Measurements from ENCODE around the gene LMAN2L. TPM values are rescaled to one million over a fixed set of nuclear protein-coding genes. Genes with fewer than 3 reads are reported as not detected.

The LMAN2L gene
- total RNA-seq, 1 donor from 2014 or later = 19.2 TPM

GRCh38 chr2:96687266-96687665 is 52.6 kb downstream of the LMAN2L start:
- peaks cover 4% of the 10 kb centered on the region for H3K4me1 Mint-ChIP-seq (ENCODE audit: unreplicated experiment)
- TF ChIP-seq CTCF (IDR thresholded peaks at IDR 0.05) = no peak
- no peaks in the 10 kb centered on the region for H3K36me3 Mint-ChIP-seq (ENCODE audit: unreplicated experiment)
- H3K27me3 Mint-ChIP-seq (ENCODE audit: unreplicated experiment) = peaks cover 10% of the 10 kb centered on the region
- no peak overlapping the region for H3K27ac Mint-ChIP-seq (ENCODE audit: unreplicated experiment)
- H3K4me3 Mint-ChIP-seq (ENCODE audit: unreplicated experiment) = no peak overlapping the region
- DNase-seq (ENCODE audit: extremely low spot score, unreplicated experiment) = no peak
- H3K9me3 Mint-ChIP-seq (ENCODE audit: unreplicated experiment) = no peaks in the 10 kb centered on the region

GRCh38 chr2:96685577-96686459 is 54.0 kb downstream of the LMAN2L start:
- Mint-ChIP-seq H3K4me1 (ENCODE audit: unreplicated experiment) (peaks cover 4% of the 10 kb centered on the region), H3K36me3 (ENCODE audit: unreplicated experiment) (no peaks in the 10 kb centered on the region), H3K27ac (ENCODE audit: unreplicated experiment) (no peak overlapping the region), H3K27me3 (ENCODE audit: unreplicated experiment) (peaks cover 10% of the 10 kb centered on the region), H3K9me3 (ENCODE audit: unreplicated experiment) (no peaks in the 10 kb centered on the region), H3K4me3 (ENCODE audit: unreplicated experiment) (no peak overlapping the region)
- TF ChIP-seq CTCF (IDR thresholded peaks at IDR 0.05) = no peak
- no peak for DNase-seq (ENCODE audit: extremely low spot score, unreplicated experiment)

GRCh38 chr2:96684883-96685576 is 54.8 kb downstream of the LMAN2L start:
- H3K27me3 Mint-ChIP-seq (ENCODE audit: unreplicated experiment) = peaks cover 16% of the 10 kb centered on the region
- DNase-seq (ENCODE audit: extremely low spot score, unreplicated experiment) = no peak
- TF ChIP-seq CTCF (IDR thresholded peaks at IDR 0.05) = no peak

GRCh38 chr2:96683972-96684820 is 55.7 kb downstream of the LMAN2L start:
- H3K27me3 Mint-ChIP-seq (ENCODE audit: unreplicated experiment) = peaks cover 22% of the 10 kb centered on the region
- H3K4me1 Mint-ChIP-seq (ENCODE audit: unreplicated experiment) = peaks cover 17% of the 10 kb centered on the region
- no peaks in the 10 kb centered on the region for H3K9me3 Mint-ChIP-seq (ENCODE audit: unreplicated experiment)
- DNase-seq (ENCODE audit: extremely low spot score, unreplicated experiment) = no peak
- no peak for TF ChIP-seq CTCF (IDR thresholded peaks at IDR 0.05)
- H3K36me3 Mint-ChIP-seq (ENCODE audit: unreplicated experiment) = no peaks in the 10 kb centered on the region
- H3K4me3 Mint-ChIP-seq (ENCODE audit: unreplicated experiment) = no peak overlapping the region
- no peak overlapping the region for H3K27ac Mint-ChIP-seq (ENCODE audit: unreplicated experiment)

More at GRCh38 chr2:96684883-96685576, 54.8 kb downstream of the LMAN2L start:
- no peaks in the 10 kb centered on the region for H3K9me3 Mint-ChIP-seq (ENCODE audit: unreplicated experiment)
- no peak overlapping the region for H3K27ac Mint-ChIP-seq (ENCODE audit: unreplicated experiment)
- H3K4me1 Mint-ChIP-seq (ENCODE audit: unreplicated experiment) = peaks cover 10% of the 10 kb centered on the region
- no peak overlapping the region for H3K4me3 Mint-ChIP-seq (ENCODE audit: unreplicated experiment)
- no peaks in the 10 kb centered on the region for H3K36me3 Mint-ChIP-seq (ENCODE audit: unreplicated experiment)

Data from osteocyte (in vitro differentiated cells).